K562 (cell line): Measurements from ENCODE around the gene STS.

Source experiments
- ELF1 ChIP-seq: fragments of 200-800 bp; sonication (Bioruptor generic); IDR thresholded peaks from 2 replicates; pipeline ENCODE4 v1.6.1; 2016; ENCODE audit warnings: missing genetic modification characterization, missing compliant biosample characterization
- GABPA ChIP-seq: fragments of 200-800 bp; sonication (Bioruptor generic); conservative IDR thresholded peaks from 2 replicates; pipeline ENCODE4 v1.6.1; 2016; ENCODE audit warnings: low read depth, missing genetic modification characterization, missing compliant biosample characterization
- GTF2F1 ChIP-seq: IDR thresholded peaks from 2 replicates; pipeline ENCODE4 v1.6.1; 2011; ENCODE audit warnings: low read depth, low read length, improper control_type of control experiment
- JUNB ChIP-seq: fragments of 450-650 bp; formaldehyde crosslinking; conservative IDR thresholded peaks from 2 replicates; pipeline ENCODE4 v1.4.0; 2020; ENCODE audit warnings: mild to moderate bottlenecking
- NONO ChIP-seq, 2 experiments: fragments of 200-400 bp in 1 of 2; fragments of 450-650 bp in 1 of 2; formaldehyde crosslinking in 1 of 2; IDR thresholded peaks; 2 replicates each; pipeline ENCODE4 v1.6.1; 2017; ENCODE audit warnings: low read depth in 2 of 2, mild to moderate bottlenecking in 2 of 2, moderate library complexity in 2 of 2, low read length in 1 of 2
- RBM39 ChIP-seq: fragments of 200-400 bp; formaldehyde crosslinking; optimal IDR thresholded peaks from 2 replicates; pipeline ENCODE3; 2018; ENCODE audit warnings: low read depth, low read length
- YY1 ChIP-seq, 3 experiments: IDR thresholded peaks; 2 replicates each; pipeline ENCODE4 v1.6.1; 2011; ENCODE audit warnings: low read length in 2 of 3, mild to moderate bottlenecking in 2 of 3, moderate library complexity in 2 of 3, borderline replicate concordance in 1 of 3, control low read depth in 1 of 3, low read depth in 1 of 3; ENCODE audit not compliant: insufficient read depth in 3 of 3, insufficient replicate concordance in 2 of 3, control insufficient read depth in 1 of 3, insufficient read length in 1 of 3; ENCODE audit errors: extremely low read depth in 1 of 3
- ZFX ChIP-seq: sonication (generic); formaldehyde crosslinking; IDR thresholded peaks from 2 replicates; pipeline ENCODE4 v1.8.0; 2022; ENCODE audit warnings: mild to moderate bottlenecking, missing genetic modification reagents, moderate library complexity

GRCh38 chrX:7153231-7153630, 5.7 kb downstream of the STS start:
- no peak for TF ChIP-seq ZFX
- TF ChIP-seq RBM39, result no peak
- no peak for TF ChIP-seq GABPA (tag)
- no peak for TF ChIP-seq YY1 (IDR thresholded peaks at IDR 0.05; ENCODE audit: borderline replicate concordance in 1 of 3, control insufficient read depth in 1 of 3, extremely low read depth in 1 of 3, insufficient read depth in 3 of 3, insufficient read length in 1 of 3, insufficient replicate concordance in 2 of 3, low read depth in 1 of 3, low read length in 2 of 3)
- TF ChIP-seq JUNB, result no peak
- no peak for TF ChIP-seq NONO (IDR thresholded peaks at IDR 0.05; ENCODE audit: low read depth in 2 of 2, low read length in 1 of 2)
- no peak for TF ChIP-seq ELF1 (tag)
- no peak for TF ChIP-seq GTF2F1
